NCI-H345 treated with DMSO at 0.1 percent for 48 hours (cell line): ENCODE results near the gene HIF1AN.

Experiments
- DNase-seq: peaks from one replicate; lab custom pipeline; 2025; ENCODE audit not compliant: unreplicated experiment; lab: John Stamatoyannopoulos, UW

The HIF1AN gene

GRCh38 chr10:100535715-100536353 is at the start of gene HIF1AN:
Gene HIF1AN (plus strand): TSS chr10:100535943. CDS start chr10:100535959, 16 bp downstream.
- DNase-seq, result peak; percentile 84

DNA sequence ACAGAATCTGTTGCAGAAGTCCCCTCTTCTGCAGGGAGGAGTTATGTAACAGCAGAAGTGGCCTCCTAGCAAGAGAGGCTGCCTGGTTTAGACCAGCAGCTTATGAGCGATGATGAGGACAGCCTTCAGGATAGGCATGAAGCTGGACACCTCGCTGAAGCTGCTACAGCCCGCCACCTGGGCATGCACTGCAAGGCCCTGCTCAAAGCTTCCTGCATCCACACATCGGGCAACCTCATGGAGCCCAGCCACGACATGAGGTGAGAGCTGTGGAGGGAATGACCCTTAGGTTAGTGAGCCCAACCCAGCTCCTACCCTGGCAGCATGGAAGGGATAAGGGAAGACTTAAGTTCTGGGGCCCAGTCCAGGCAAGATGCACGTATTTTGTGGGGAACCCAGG is 48.2 kb upstream of the HIF1AN start:
- no peak for DNase-seq

DNA sequence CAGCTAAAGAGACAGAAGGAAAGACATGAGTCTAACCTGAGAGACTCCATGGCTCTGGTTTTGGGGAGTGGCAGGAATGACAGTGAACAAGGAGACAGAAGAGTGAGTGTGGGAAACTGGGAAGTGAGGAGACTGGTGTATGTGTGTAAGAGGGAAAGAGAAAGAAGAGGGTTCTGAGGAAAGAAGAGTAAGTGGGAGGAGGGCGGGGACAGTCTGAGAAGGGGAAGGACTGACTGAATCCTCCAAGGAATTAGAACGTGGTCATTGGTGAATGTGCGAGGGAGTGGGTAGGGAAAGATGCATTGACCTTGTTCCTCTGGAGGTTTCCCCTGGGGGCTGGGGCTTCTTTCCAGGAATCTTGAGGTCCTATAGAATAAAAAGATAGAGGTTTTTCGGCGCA is 46.3 kb upstream of the HIF1AN start:
- DNase-seq, result no peak

- no peak for DNase-seq
Measured at GRCh38 chr10:100490531-100490930, 45.2 kb upstream of the HIF1AN start.

- no peak for DNase-seq
Measured at GRCh38 chr10:100496567-100496966, 39.2 kb upstream of the HIF1AN start.

- no peak for DNase-seq
Measured at GRCh38 chr10:100498059-100498458, 37.7 kb upstream of the HIF1AN start.

DNA sequence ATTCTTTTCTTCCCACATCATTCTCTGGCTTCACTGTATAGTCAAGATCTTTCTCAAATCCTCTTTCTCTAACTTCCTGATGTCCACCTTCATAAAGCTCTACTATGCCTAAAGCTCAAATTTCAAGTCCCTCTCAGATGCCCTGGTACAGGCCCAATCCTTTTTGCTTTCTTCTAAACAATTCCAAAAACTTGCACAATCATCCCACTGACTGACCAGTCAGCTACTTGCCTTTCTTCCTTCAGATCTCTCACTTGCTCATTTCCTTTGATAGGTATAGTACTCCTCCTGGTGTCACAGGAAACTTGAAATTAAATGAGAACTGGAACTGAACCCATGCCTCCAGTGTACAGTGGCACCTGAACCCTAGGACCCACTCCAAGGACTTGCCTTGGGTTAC is 34.3 kb upstream of the HIF1AN start:
- DNase-seq, result no peak

DNA sequence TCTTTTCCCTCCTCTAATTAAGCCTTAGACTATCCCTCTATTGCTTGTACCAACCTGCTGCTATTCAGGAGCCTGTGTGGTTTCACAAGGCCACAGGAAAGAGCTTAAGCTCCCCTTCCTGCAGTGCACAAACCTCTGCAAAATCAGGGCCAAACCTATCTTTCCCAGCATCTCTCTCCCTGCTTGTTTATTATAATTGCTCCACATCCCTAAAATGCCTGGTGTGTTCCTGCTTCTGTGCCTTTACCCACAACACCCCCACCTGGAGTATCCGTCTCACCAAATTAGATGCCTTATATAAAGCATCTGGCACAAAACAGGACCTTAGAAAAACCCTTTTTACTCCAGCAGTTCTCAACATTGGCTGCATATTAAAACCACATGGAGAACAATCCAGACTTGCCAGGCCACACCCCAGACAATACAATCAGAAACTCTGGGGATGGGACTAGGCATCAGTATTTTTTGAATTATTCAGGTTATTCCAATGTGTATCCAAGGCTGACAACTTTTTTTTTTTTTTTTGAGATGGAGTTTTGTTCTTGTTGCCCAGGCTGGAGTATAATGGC is 32.7 kb upstream of the HIF1AN start:
- DNase-seq, result no peak

DNA sequence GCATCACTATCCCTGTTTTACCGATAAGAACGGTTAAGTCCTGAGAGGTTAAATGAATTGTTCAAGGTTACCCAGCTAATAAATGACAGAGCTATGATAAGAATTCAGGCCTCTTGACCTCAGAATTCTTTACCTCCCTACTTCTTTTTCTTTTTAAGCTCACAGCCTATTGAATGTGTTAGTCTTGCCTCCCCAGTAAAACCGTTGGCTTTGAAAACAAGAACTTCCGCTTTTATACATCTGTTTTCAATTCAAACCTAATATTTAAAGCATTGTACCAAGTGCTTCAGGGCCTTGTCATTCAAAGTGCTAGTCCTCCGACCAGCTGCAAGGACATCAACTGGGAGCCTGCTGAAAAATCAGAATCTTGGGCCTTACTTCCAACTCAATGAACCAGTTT is 31.6 kb upstream of the HIF1AN start:
- no peak for DNase-seq

DNA sequence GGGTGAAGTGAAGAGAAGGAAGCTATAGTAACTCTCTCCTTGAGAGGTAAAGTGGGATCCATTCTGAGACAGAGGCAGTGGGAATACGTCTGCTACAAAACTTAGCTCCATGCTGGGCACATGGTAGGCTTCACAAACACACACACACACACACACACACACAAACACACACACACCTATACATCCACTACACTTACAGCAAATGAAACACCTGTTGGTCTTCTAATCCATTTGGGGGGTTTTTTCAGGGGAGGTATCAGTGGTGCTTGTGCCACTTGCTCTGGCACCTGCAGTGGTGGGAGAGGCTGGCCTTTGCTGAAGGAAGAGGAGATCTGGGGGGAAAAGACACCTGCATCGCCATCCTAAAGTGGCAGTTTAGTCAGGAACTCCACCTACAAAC is 30.6 kb upstream of the HIF1AN start:
- no peak for DNase-seq

DNA sequence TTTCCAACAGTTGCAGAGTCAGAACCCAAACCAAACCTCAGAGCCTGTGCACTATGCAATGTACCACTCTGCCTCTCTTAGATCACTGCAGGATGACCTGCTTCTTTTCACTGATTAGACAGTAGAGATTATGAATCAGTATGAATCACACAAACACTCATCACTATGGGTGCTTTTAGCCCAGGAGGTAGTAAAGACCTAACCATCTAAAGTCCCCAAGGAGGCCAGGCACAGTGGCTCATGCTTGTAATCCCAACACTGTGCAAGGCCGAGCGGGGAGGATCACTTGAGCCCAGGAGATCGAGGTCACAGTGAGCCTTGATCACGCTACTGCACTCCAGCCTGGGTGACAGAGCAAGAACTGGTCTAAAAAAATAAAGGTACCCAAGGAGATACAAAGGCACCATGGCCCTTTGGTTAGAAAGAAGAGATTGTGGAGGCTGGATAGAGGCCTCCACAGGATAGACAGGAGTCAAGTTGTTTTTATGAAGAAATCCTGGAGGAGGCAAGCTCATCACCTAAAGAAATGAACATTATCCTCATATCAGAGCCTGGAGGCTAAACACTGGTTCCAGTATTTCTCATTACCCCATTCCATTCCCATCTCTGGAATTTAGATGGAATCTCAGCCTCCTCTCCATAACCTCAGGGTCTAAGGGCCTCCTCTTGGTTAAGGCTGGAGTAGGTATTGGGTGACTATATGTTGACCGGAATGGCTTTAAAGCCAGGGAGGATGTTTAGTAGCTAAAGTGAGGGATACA is 29.0 kb upstream of the HIF1AN start:
- DNase-seq, result no peak

GRCh38 chr10:100507357-100507732 is 28.4 kb upstream of the HIF1AN start:
- no peak for DNase-seq

GRCh38 chr10:100508266-100508665 is 27.5 kb upstream of the HIF1AN start:
- no peak for DNase-seq

- no peak for DNase-seq
Measured at GRCh38 chr10:100508691-100509150, 27.0 kb upstream of the HIF1AN start.

GRCh38 chr10:100509241-100509840 is 26.4 kb upstream of the HIF1AN start:
- DNase-seq, result no peak

DNA sequence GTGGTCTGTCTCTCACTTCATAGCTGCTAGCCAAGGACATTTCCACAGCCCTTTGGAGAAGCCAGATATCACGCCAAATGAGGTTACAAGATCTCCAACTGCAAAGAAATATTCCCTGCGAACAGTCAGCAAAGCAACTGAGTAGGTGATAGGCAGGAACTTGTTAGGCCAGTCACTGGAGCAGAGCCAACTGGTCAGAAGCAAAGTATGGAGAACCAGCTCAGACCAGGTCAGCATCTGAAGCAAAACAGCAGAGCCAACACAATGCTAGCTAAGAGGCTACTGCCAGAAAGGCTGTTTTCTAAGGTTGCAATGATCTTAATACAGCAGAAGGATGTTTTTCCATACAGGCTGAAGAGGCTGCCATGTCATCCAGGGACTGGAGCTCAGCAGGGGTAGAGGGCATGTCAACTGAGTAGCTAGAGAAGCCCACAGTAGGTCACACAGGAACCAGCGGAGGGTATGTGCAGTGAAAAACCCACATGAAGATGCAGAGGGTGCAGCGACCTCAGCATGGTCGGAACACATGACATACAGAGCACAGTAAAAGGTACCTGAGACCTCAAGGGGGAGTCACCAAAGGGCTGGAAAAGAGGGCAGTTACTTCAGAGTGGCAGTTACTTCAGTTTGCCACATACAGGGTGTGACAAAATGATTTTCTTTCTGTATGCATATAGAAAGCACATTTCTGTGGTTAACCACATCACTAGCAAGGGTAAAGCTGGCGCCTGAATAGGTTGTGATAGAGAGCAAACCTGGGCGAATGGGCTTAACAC is 25.0 kb upstream of the HIF1AN start:
- DNase-seq, result no peak

DNA sequence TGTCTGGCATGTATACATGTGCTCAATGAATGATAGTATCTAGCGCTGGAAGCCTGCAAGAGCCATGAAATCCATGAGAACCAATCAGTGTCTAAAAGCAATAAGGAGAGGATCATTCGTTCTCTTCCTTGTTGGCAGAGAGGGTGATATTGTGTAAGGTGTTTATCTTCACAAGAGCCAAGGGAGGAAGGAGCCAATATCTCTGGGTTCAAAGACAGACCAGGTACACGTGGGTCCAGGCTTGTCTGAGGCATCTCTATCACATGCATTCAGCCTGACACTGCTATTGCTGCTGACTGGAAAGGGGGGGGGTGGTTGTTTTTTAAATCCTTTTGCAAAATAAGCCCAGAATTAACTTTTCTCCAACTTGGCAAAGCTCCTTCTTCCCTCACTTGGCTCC is 20.1 kb upstream of the HIF1AN start:
- DNase-seq, result no peak

- DNase-seq, result no peak
Measured at GRCh38 chr10:100516847-100517246, 18.9 kb upstream of the HIF1AN start.

GRCh38 chr10:100518761-100519241 is 16.9 kb upstream of the HIF1AN start:
- DNase-seq, result peak; percentile 4

- DNase-seq, result no peak
Measured at GRCh38 chr10:100519311-100520051, 16.3 kb upstream of the HIF1AN start, which contains the start of gene SEC31B. Gene SEC31B (minus strand): TSS chr10:100519861. CDS start chr10:100516952, 2,909 bp downstream.
